ENCODE measurements around the gene RGS14.
"Not testable (repeated sequence)": the region's sequence is repeated elsewhere in the genome, so short reads cannot be mapped to it uniquely, and the experiment has no call there.

The RGS14 gene

GRCh38 chr5:177347699-177348098, 10.0 kb upstream of the RGS14 start:
- DNase-seq = no peak

- DNase-seq = no peak
These were observed 8.4 kb upstream of the RGS14 start for GRCh38 chr5:177349362-177349647.

GRCh38 chr5:177349762-177350161, 8.0 kb upstream of the RGS14 start:
- DNase-seq = no peak

- DNase-seq = no peak
These were observed 6.8 kb upstream of the RGS14 start for GRCh38 chr5:177350776-177351391.

- peak; percentile 78 for DNase-seq
These were observed 6.1 kb upstream of the RGS14 start, which contains the start of gene LMAN2 for GRCh38 chr5:177351392-177352329. Gene LMAN2 (minus strand): TSS chr5:177351668. CDS start chr5:177351647, 21 bp downstream.

- no peak for DNase-seq
These were observed 4.6 kb upstream of the RGS14 start for GRCh38 chr5:177353093-177353492.

- DNase-seq = no peak
These were observed 3.5 kb upstream of the RGS14 start for GRCh38 chr5:177354256-177354655.

- no peak for DNase-seq
These were observed 3.0 kb upstream of the RGS14 start for GRCh38 chr5:177354711-177355110.

GRCh38 chr5:177355162-177355867, 2.4 kb upstream of the RGS14 start:
- no peak for DNase-seq

GRCh38 chr5:177355868-177356168, 1.9 kb upstream of the RGS14 start:
- no peak for DNase-seq

- no peak for DNase-seq
These were observed 978 bp upstream of the RGS14 start for GRCh38 chr5:177356746-177357145.

GRCh38 chr5:177357146-177357458, 622 bp upstream of the RGS14 start:
- DNase-seq = no peak

GRCh38 chr5:177358370-177358819, 671 bp downstream of the RGS14 start:
- no peak for DNase-seq

- no peak for DNase-seq
These were observed 1.7 kb downstream of the RGS14 start for GRCh38 chr5:177359451-177359851.

- no peak for DNase-seq
These were observed 2.1 kb downstream of the RGS14 start for GRCh38 chr5:177359860-177360259.

- DNase-seq = not testable (repeated sequence)
These were observed 3.0 kb downstream of the RGS14 start for GRCh38 chr5:177360740-177361139.

- DNase-seq = no peak
These were observed 3.9 kb downstream of the RGS14 start for GRCh38 chr5:177361418-177362291.

- DNase-seq = no peak
These were observed 4.5 kb downstream of the RGS14 start for GRCh38 chr5:177362292-177362609.

- peak; percentile 30 for DNase-seq
These were observed 5.1 kb downstream of the RGS14 start for GRCh38 chr5:177362610-177363507.

GRCh38 chr5:177363565-177363964, 5.8 kb downstream of the RGS14 start:
- DNase-seq = no peak

GRCh38 chr5:177364159-177364962, 6.6 kb downstream of the RGS14 start:
- DNase-seq = no peak

All from NCI-H2171 (cell line).